ENCODE data around the gene ITGB8.

Gene ITGB8

DNA sequence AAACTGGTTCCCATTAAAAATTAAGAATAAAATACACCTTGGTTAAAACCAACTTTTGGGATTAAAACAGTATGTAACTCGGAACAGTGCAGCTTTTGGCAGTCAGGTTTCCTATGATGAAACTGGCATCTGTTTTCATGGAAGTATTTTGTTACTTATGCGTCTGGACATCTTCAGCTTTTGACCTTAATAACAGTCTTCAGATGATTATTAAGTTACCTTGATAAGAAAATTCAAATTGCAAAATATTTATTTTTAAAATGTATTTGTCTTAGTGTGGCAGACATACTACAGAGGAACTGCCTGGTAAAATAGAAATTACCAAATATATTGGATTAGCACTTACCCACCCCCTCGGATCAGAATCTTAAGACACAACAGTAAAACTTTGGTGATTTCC, 100.0 kb downstream of the ITGB8 start:
- TF ChIP-seq, protein P1, sequence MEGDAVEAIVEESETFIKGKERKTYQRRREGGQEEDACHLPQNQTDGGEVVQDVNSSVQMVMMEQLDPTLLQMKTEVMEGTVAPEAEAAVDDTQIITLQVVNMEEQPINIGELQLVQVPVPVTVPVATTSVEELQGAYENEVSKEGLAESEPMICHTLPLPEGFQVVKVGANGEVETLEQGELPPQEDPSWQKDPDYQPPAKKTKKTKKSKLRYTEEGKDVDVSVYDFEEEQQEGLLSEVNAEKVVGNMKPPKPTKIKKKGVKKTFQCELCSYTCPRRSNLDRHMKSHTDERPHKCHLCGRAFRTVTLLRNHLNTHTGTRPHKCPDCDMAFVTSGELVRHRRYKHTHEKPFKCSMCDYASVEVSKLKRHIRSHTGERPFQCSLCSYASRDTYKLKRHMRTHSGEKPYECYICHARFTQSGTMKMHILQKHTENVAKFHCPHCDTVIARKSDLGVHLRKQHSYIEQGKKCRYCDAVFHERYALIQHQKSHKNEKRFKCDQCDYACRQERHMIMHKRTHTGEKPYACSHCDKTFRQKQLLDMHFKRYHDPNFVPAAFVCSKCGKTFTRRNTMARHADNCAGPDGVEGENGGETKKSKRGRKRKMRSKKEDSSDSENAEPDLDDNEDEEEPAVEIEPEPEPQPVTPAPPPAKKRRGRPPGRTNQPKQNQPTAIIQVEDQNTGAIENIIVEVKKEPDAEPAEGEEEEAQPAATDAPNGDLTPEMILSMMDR (IDR thresholded peaks at IDR 0.05; ENCODE audit: borderline replicate concordance, extremely low read depth, low read length, poor library complexity, severe bottlenecking): no peak
- TF ChIP-seq EZH2 (IDR thresholded peaks at IDR 0.05; ENCODE audit: borderline replicate concordance, low read depth, low read length, severe bottlenecking): no peak
- Histone ChIP-seq H3K4me1 (ENCODE audit: insufficient read depth, low read length) (no peaks in the 10 kb centered on the region), H3K9ac (ENCODE audit: low read depth, low read length) (no peak overlapping the region)

DNA sequence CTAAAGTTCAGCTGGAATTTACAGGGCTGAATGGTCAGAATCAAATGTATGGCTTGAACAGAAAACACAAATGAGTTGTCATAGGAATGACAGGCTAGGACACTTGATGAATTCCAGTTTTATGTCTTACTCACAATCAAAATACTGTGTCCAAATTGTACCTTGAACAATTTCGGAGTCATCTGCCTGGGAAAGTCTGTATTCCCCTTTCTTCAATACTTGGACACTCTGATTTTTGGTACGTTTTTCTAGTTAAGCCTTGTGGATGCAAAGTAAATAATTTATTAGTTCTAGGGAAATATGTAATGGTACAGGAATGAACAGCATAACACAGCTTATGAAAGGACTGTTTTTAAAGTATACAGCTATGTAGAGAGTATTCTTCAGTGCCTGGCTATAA, 100.4 kb downstream of the ITGB8 start:
- Histone ChIP-seq H3K79me2 (ENCODE audit: insufficient read depth, low read length) (no peaks in the 10 kb centered on the region), H3K9ac (ENCODE audit: low read depth, low read length) (no peak overlapping the region), H3K27me3 (ENCODE audit: insufficient read depth, low read length, poor library complexity) (no peaks in the 10 kb centered on the region), H2AFZ (ENCODE audit: low read depth, low read length) (no peak overlapping the region), H3K4me3 (ENCODE audit: low read depth in 1 of 2, low read length in 2 of 2) (no peak overlapping the region), H3K4me1 (ENCODE audit: insufficient read depth, low read length) (no peaks in the 10 kb centered on the region), H3K27ac (ENCODE audit: low read length) (no peak overlapping the region), H4K20me1 (ENCODE audit: insufficient read depth, low read length) (no peaks in the 10 kb centered on the region), H3K9me3 (ENCODE audit: insufficient read depth, low read length, severe bottlenecking) (no peaks in the 10 kb centered on the region), H3K36me3 (ENCODE audit: insufficient read depth, low read length) (no peaks in the 10 kb centered on the region), H3K4me2 (ENCODE audit: insufficient read depth, low read length) (no peak overlapping the region)
- TF ChIP-seq, protein P1 (IDR thresholded peaks at IDR 0.05; ENCODE audit: borderline replicate concordance, extremely low read depth, low read length, poor library complexity, severe bottlenecking): no peak
- no peak for TF ChIP-seq EZH2 (IDR thresholded peaks at IDR 0.05; ENCODE audit: borderline replicate concordance, low read depth, low read length, severe bottlenecking)
- ATAC-seq (ENCODE audit: insufficient read depth, low read depth): no peak
- DNase-seq: no peak

More for the DNA sequence above, 100.0 kb downstream of the ITGB8 start:
- H3K79me2 ChIP-seq (ENCODE audit: insufficient read depth, low read length): no peaks in the 10 kb centered on the region
- no peaks in the 10 kb centered on the region for H3K9me3 ChIP-seq (ENCODE audit: insufficient read depth, low read length, severe bottlenecking)
- H3K27me3 ChIP-seq (ENCODE audit: insufficient read depth, low read length, poor library complexity): no peaks in the 10 kb centered on the region
- no peak for DNase-seq
- H3K4me3 ChIP-seq (ENCODE audit: low read depth in 1 of 2, low read length in 2 of 2): no peak overlapping the region
- no peaks in the 10 kb centered on the region for H4K20me1 ChIP-seq (ENCODE audit: insufficient read depth, low read length)
- H3K36me3 ChIP-seq (ENCODE audit: insufficient read depth, low read length): no peaks in the 10 kb centered on the region
- no peak for ATAC-seq (ENCODE audit: insufficient read depth, low read depth)
- H3K27ac ChIP-seq (ENCODE audit: low read length): no peak overlapping the region
- no peak overlapping the region for H2AFZ ChIP-seq (ENCODE audit: low read depth, low read length)
- H3K4me2 ChIP-seq (ENCODE audit: insufficient read depth, low read length): no peak overlapping the region

DNA sequence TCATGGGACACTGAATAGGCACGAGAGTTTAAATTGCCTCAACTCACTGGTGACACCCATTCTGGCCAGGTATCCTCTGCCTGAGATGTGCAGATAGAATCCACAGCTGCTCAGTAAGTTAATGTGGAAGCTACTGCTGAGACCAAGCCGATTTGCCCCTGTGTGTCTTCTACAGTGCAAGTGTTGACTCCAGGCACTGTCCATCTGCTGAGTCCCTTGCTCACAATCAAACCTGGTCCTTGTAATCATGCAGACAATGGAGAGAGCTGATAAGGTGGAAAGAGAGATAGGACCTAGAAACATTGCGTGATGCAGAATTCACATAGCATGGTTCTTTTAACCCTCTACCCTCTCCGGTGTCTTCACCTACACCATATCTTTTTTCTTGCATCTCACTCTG, 101.4 kb downstream of the ITGB8 start:
- Histone ChIP-seq H3K4me1 (ENCODE audit: insufficient read depth, low read length) (no peaks in the 10 kb centered on the region), H4K20me1 (ENCODE audit: insufficient read depth, low read length) (no peaks in the 10 kb centered on the region), H3K27me3 (ENCODE audit: insufficient read depth, low read length, poor library complexity) (no peaks in the 10 kb centered on the region), H3K27ac (ENCODE audit: low read length) (no peak overlapping the region), H3K9ac (ENCODE audit: low read depth, low read length) (no peak overlapping the region), H3K79me2 (ENCODE audit: insufficient read depth, low read length) (no peaks in the 10 kb centered on the region), H3K36me3 (ENCODE audit: insufficient read depth, low read length) (no peaks in the 10 kb centered on the region), H3K4me2 (ENCODE audit: insufficient read depth, low read length) (no peak overlapping the region), H2AFZ (ENCODE audit: low read depth, low read length) (no peak overlapping the region), H3K4me3 (ENCODE audit: low read depth in 1 of 2, low read length in 2 of 2) (no peak overlapping the region), H3K9me3 (ENCODE audit: insufficient read depth, low read length, severe bottlenecking) (no peaks in the 10 kb centered on the region)
- ATAC-seq (ENCODE audit: insufficient read depth, low read depth): no peak
- no peak for TF ChIP-seq EZH2 (IDR thresholded peaks at IDR 0.05; ENCODE audit: borderline replicate concordance, low read depth, low read length, severe bottlenecking)
- TF ChIP-seq, protein P1 (IDR thresholded peaks at IDR 0.05; ENCODE audit: borderline replicate concordance, extremely low read depth, low read length, poor library complexity, severe bottlenecking): no peak
- DNase-seq: no peak

DNA sequence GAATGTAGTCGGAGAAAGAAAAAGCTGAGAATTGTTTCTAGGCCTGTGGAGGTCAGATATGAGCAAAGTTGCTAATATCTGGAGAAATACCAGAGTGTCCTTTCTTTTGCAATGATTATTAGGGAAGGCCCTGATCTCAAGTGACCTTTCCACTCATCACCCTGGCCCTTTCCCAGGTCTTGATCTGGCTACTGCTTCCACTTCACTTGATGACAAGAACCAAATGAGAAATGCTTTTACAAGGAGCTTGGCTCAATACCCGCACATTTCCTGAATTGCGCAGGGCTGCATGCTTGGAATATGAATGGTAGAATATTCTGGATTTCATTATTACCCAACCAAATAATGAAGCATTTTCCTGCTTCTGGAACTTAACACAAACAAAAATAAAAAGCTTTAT, 104.6 kb downstream of the ITGB8 start:
- no peak overlapping the region for H3K9ac ChIP-seq (ENCODE audit: low read depth, low read length)
- no peak overlapping the region for H3K4me3 ChIP-seq (ENCODE audit: low read depth in 1 of 2, low read length in 2 of 2)
- no peaks in the 10 kb centered on the region for H3K79me2 ChIP-seq (ENCODE audit: insufficient read depth, low read length)
- no peaks in the 10 kb centered on the region for H3K36me3 ChIP-seq (ENCODE audit: insufficient read depth, low read length)
- no peak overlapping the region for H3K27ac ChIP-seq (ENCODE audit: low read length)
- H4K20me1 ChIP-seq (ENCODE audit: insufficient read depth, low read length): no peaks in the 10 kb centered on the region
- H3K4me1 ChIP-seq (ENCODE audit: insufficient read depth, low read length): no peaks in the 10 kb centered on the region
- TF ChIP-seq, protein P1 (IDR thresholded peaks at IDR 0.05; ENCODE audit: borderline replicate concordance, extremely low read depth, low read length, poor library complexity, severe bottlenecking): no peak
- TF ChIP-seq EZH2 (IDR thresholded peaks at IDR 0.05; ENCODE audit: borderline replicate concordance, low read depth, low read length, severe bottlenecking): no peak
- H3K9me3 ChIP-seq (ENCODE audit: insufficient read depth, low read length, severe bottlenecking): no peaks in the 10 kb centered on the region
- DNase-seq: no peak
- no peak for ATAC-seq (ENCODE audit: insufficient read depth, low read depth)
- H3K27me3 ChIP-seq (ENCODE audit: insufficient read depth, low read length, poor library complexity): no peaks in the 10 kb centered on the region
- H3K4me2 ChIP-seq (ENCODE audit: insufficient read depth, low read length): no peak overlapping the region
- H2AFZ ChIP-seq (ENCODE audit: low read depth, low read length): no peak overlapping the region

Data from DND-41 (cell line).